Measurements from ENCODE around the gene DNAJC5G.

DNA sequence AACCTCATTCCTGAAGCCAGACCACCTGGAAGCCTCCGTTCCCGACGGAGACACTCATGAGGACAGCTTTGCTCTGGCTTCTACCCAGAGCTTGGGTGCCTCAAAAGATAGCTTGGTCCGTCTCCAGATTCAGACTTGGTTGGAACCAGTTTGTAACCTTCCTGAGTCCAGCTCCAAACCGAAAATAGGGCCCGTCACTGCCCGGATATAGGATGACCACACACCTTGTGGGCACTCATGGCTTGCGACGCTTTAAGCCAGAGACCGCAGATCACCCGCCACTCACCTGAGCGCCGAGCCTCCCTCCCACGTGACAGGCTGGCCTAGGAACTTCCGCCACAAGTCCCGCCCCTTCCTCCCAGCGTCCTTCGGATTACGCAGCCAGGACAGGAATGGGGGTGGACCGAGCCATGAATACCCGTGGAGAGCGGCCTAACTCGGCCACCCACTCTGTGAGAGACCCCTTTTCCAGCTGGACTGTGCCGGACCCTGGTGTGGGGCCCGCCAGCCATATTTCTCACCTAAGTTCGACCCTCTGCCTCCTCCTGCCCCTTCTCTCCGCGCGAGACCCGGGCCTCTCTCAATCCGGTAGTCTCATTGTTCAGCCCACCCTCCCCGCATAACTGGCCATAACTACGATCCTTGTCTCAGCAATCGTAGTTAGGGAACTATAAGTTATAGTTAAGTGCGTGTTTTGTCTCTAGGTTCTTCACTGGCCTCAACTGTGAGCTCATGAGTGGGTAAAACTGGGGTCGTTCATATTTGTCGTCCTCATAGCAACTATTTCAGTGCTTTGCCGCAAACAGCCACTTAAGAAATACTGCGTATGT, 47.7 kb downstream of the DNAJC5G start, which contains the start of gene MPV17:
- TF ChIP-seq CTCF (conservative IDR thresholded peaks at IDR 0.05; ENCODE audit: low read depth, low read length) (no peak), EZH2phosphoT487 (IDR thresholded peaks at IDR 0.05; ENCODE audit: borderline replicate concordance, low read length) (no peak)

All from PC-3 (cell line).